H9 (cell line): ENCODE results near the gene CD247. TPM values are rescaled to one million over a fixed set of nuclear protein-coding genes. Genes with fewer than 3 reads are reported as not detected.

Experiments used
- DNase-seq: peaks from one replicate; pipeline ENCODE4 v3.0.0-alpha.2; 2017
- H2AFZ ChIP-seq: one replicate; pipeline ENCODE4 v1.6.1; 2013; ENCODE audit warnings: mild to moderate bottlenecking, low read length, control low read depth, moderate library complexity
- H2AK5ac ChIP-seq: 2 replicates; pipeline ENCODE4 v1.6.1; 2013; ENCODE audit warnings: low read length, control low read depth, mixed read lengths; ENCODE audit not compliant: insufficient read length
- H2BK120ac ChIP-seq: one replicate; pipeline ENCODE4 v1.6.1; 2013; ENCODE audit warnings: low read depth, mild to moderate bottlenecking, low read length, control low read depth, inconsistent platforms; ENCODE audit not compliant: poor library complexity, severe bottlenecking
- H2BK12ac ChIP-seq: 2 replicates; pipeline ENCODE4 v1.6.1; 2013; ENCODE audit warnings: low read length, control low read depth, mixed read lengths, low read depth; ENCODE audit not compliant: insufficient read length
- H2BK15ac ChIP-seq: 2 replicates; pipeline ENCODE4 v1.6.1; 2013; ENCODE audit warnings: low read depth, low read length, control low read depth
- H2BK20ac ChIP-seq: one replicate; pipeline ENCODE4 v1.6.1; 2013; ENCODE audit warnings: low read depth, mild to moderate bottlenecking, low read length, control low read depth, inconsistent platforms; ENCODE audit not compliant: poor library complexity, severe bottlenecking
- H2BK5ac ChIP-seq: 2 replicates; pipeline ENCODE4 v1.6.1; 2013; ENCODE audit warnings: low read length, control low read depth, mixed read lengths; ENCODE audit not compliant: insufficient read length
- H3K14ac ChIP-seq: 2 replicates; pipeline ENCODE4 v1.6.1; 2013; ENCODE audit warnings: low read length, control low read depth; ENCODE audit not compliant: insufficient read depth
- H3K18ac ChIP-seq: 2 replicates; pipeline ENCODE4 v1.6.1; 2013; ENCODE audit warnings: low read depth, mild to moderate bottlenecking, mixed read lengths, low read length, control low read depth; ENCODE audit not compliant: insufficient read length
- H3K23ac ChIP-seq: 2 replicates; pipeline ENCODE4 v1.6.1; 2013; ENCODE audit warnings: low read length, control low read depth, mixed read lengths, low read depth; ENCODE audit not compliant: insufficient read length
- H3K23me2 ChIP-seq: 2 replicates; pipeline ENCODE4 v1.6.1; 2013; ENCODE audit warnings: low read depth, mild to moderate bottlenecking, mixed read lengths, low read length, control low read depth; ENCODE audit not compliant: insufficient read length, poor library complexity, severe bottlenecking
- H3K27ac ChIP-seq: 2 replicates; pipeline ENCODE4 v1.5.1; 2013; ENCODE audit warnings: low read length, control low read depth, mixed read lengths, low read depth; ENCODE audit not compliant: insufficient read length
- H3K27me3 ChIP-seq: 2 replicates; pipeline ENCODE4 v1.6.1; 2013; ENCODE audit warnings: low read length, control low read depth, inconsistent platforms; ENCODE audit not compliant: insufficient read depth
- H3K4ac ChIP-seq: 2 replicates; pipeline ENCODE4 v1.6.1; 2013; ENCODE audit warnings: low read depth, mild to moderate bottlenecking, control low read depth, inconsistent platforms, low read length, moderate library complexity
- H3K4me1 ChIP-seq: 2 replicates; pipeline ENCODE4 v1.6.1; 2013; ENCODE audit warnings: low read length, control low read depth, inconsistent platforms; ENCODE audit not compliant: insufficient read depth
- H3K4me2 ChIP-seq: 2 replicates; pipeline ENCODE4 v1.6.1; 2013; ENCODE audit warnings: low read length, control low read depth, mixed read lengths; ENCODE audit not compliant: insufficient read length, insufficient read depth
- H3K56ac ChIP-seq: 2 replicates; pipeline ENCODE4 v1.6.1; 2013; ENCODE audit warnings: low read depth, mild to moderate bottlenecking, mixed read lengths, low read length, control low read depth; ENCODE audit not compliant: insufficient read length
- H3K79me1 ChIP-seq: 2 replicates; pipeline ENCODE4 v1.6.1; 2013; ENCODE audit warnings: low read depth, mild to moderate bottlenecking, moderate library complexity, low read length, control low read depth, inconsistent platforms; ENCODE audit not compliant: insufficient read depth, poor library complexity, severe bottlenecking
- H3K79me2 ChIP-seq: 2 replicates; pipeline ENCODE4 v1.6.1; 2013; ENCODE audit warnings: low read length, control low read depth, inconsistent platforms; ENCODE audit not compliant: insufficient read depth
- H3K9ac ChIP-seq: 2 replicates; pipeline ENCODE4 v1.6.1; 2013; ENCODE audit warnings: low read length, control low read depth, mixed read lengths; ENCODE audit not compliant: insufficient read length; ENCODE audit errors: extremely low read depth
- H3K9me3 ChIP-seq: one replicate; pipeline ENCODE4 v1.6.1; 2013; ENCODE audit warnings: low read depth, low read length, inconsistent platforms; ENCODE audit not compliant: control insufficient read depth
- H3T11ph ChIP-seq: one replicate; pipeline ENCODE4 v1.6.1; 2013; ENCODE audit warnings: mild to moderate bottlenecking, low read length, control low read depth, inconsistent platforms
- H4K20me1 ChIP-seq: one replicate; pipeline ENCODE4 v1.6.1; 2013; ENCODE audit not compliant: control insufficient read depth, insufficient read length, insufficient read depth
- H4K5ac ChIP-seq: 2 replicates; pipeline ENCODE4 v1.6.1; 2013; ENCODE audit warnings: low read depth, mild to moderate bottlenecking, mixed read lengths, low read length, control low read depth; ENCODE audit not compliant: insufficient read length
- H4K8ac ChIP-seq: replicated peaks from 2 replicates; pipeline ENCODE4 v1.6.1; 2013; ENCODE audit warnings: low read length, control low read depth, mixed read lengths, low read depth; ENCODE audit not compliant: insufficient read length
- H4K91ac ChIP-seq: 2 replicates; pipeline ENCODE4 v1.6.1; 2013; ENCODE audit warnings: low read depth, mild to moderate bottlenecking, moderate library complexity, mixed read lengths, low read length, control low read depth; ENCODE audit not compliant: insufficient read length
- H3K27ac Mint-ChIP-seq, 3 experiments: 2 replicates in 2 of 3; 3 replicates in 1 of 3; pipeline ENCODE4 v1.8.0; 2020 to 2021; ENCODE audit warnings: mixed read lengths in 3 of 3, mild to moderate bottlenecking in 1 of 3, moderate library complexity in 1 of 3
- H3K27me3 Mint-ChIP-seq: 2 replicates; pipeline ENCODE4 v1.8.0; 2021; ENCODE audit warnings: low read depth, mild to moderate bottlenecking, moderate library complexity, mixed read lengths
- H3K36me3 Mint-ChIP-seq, 3 experiments: 2 replicates in 2 of 3; 3 replicates in 1 of 3; pipeline ENCODE4 v1.8.0; 2020 to 2021; ENCODE audit warnings: low read depth in 3 of 3, mixed read lengths in 3 of 3; ENCODE audit not compliant: insufficient read depth in 1 of 3
- H3K4me1 Mint-ChIP-seq, 2 experiments: 2 replicates each; pipeline ENCODE4 v1.8.0; 2020; ENCODE audit warnings: mixed read lengths in 2 of 2
- H3K4me3 Mint-ChIP-seq, 2 experiments: 2 replicates in 1 of 2; 3 replicates in 1 of 2; pipeline ENCODE4 v1.8.0; 2020 to 2021; ENCODE audit warnings: mild to moderate bottlenecking in 2 of 2, mixed read lengths in 2 of 2, moderate library complexity in 1 of 2
- H3K9me3 Mint-ChIP-seq, 2 experiments: 2 replicates in 1 of 2; 3 replicates in 1 of 2; pipeline ENCODE4 v1.8.0; 2020; ENCODE audit warnings: mild to moderate bottlenecking in 2 of 2, mixed read lengths in 2 of 2, moderate library complexity in 1 of 2
- CTCF ChIP-seq: fragments of 200-600 bp; sonication (generic); conservative IDR thresholded peaks from 3 replicates; pipeline ENCODE4 v1.8.0; 2021; ENCODE audit warnings: antibody characterized with exemption, mild to moderate bottlenecking
- WGBS: extraction: QIAGEN DNeasy Blood & Tissue Kit; methylation state at CpG from one replicate; pipeline ENCODE4 v1.1.7; 2013; ENCODE audit warnings: missing lambda C conversion rate, low lambda C conversion rate, mixed read lengths; ENCODE audit not compliant: insufficient read length; ENCODE audit errors: extremely low coverage; 5-methylcytosine and 5-hydroxymethylcytosine counted together
- total RNA-seq: library from RNA; stranded (reverse); gene quantifications from 2 replicates; pipeline ENCODE4 v1.2.1, GENCODE V29; 2021

The CD247 gene
- total RNA-seq, 1 experiment from 2014 or later = 1.2 TPM

- H2BK20ac ChIP-seq = no peak overlapping the region
- no peak overlapping the region for H3K56ac ChIP-seq
- no peak overlapping the region for H2BK15ac ChIP-seq
- no peak overlapping the region for H3K4ac ChIP-seq
- H3K18ac ChIP-seq = no peak overlapping the region
- Mint-ChIP-seq H3K27ac (no peak overlapping the region), H3K27me3 (no peaks in the 10 kb centered on the region), H3K9me3 (no peaks in the 10 kb centered on the region), H3K4me3 (no peak overlapping the region), H3K4me1 (peaks cover 37 to 39% of the 10 kb centered on the region in 2 experiments), H3K36me3 (no peaks in the 10 kb centered on the region)
- no peaks in the 10 kb centered on the region for H3K23me2 ChIP-seq
- H2AK5ac ChIP-seq = no peak overlapping the region
- no peak overlapping the region for H3T11ph ChIP-seq
- no peaks in the 10 kb centered on the region for H3K79me1 ChIP-seq
- no peaks in the 10 kb centered on the region for H3K27me3 ChIP-seq
- no peak overlapping the region for H3K9ac ChIP-seq
- H3K4me2 ChIP-seq = no peak overlapping the region
- H2BK120ac ChIP-seq = no peak overlapping the region
- no peaks in the 10 kb centered on the region for H4K20me1 ChIP-seq
- H3K79me2 ChIP-seq = no peaks in the 10 kb centered on the region
- no peak overlapping the region for H2AFZ ChIP-seq
- no peak overlapping the region for H4K5ac ChIP-seq
- H2BK5ac ChIP-seq = no peak overlapping the region
- DNase-seq = no peak
- WGBS = no CpG with 5 or more reads among the region's 5 CpGs
- no peak overlapping the region for H3K27ac ChIP-seq
- H4K91ac ChIP-seq = no peak overlapping the region
- H2BK12ac ChIP-seq = no peak overlapping the region
- no peak overlapping the region for H3K23ac ChIP-seq
- no peaks in the 10 kb centered on the region for H3K9me3 ChIP-seq
- H3K4me1 ChIP-seq = no peaks in the 10 kb centered on the region
- H3K14ac ChIP-seq = no peak overlapping the region
- TF ChIP-seq CTCF = no peak
- H4K8ac ChIP-seq = no peak overlapping the region
Observed at GRCh38 chr1:167471568-167471967, 46.8 kb downstream of the CD247 start.
